ENCODE data around the gene FCGR1A. TPM values are rescaled to one million over a fixed set of nuclear protein-coding genes. Genes with fewer than 3 reads are reported as not detected.
"Not testable (repeated sequence)": the region's sequence is repeated elsewhere in the genome, so short reads cannot be mapped to it uniquely, and the experiment has no call there.

FCGR1A gene
- total RNA-seq, 1 donor from 2014 or later, result not detected

DNA sequence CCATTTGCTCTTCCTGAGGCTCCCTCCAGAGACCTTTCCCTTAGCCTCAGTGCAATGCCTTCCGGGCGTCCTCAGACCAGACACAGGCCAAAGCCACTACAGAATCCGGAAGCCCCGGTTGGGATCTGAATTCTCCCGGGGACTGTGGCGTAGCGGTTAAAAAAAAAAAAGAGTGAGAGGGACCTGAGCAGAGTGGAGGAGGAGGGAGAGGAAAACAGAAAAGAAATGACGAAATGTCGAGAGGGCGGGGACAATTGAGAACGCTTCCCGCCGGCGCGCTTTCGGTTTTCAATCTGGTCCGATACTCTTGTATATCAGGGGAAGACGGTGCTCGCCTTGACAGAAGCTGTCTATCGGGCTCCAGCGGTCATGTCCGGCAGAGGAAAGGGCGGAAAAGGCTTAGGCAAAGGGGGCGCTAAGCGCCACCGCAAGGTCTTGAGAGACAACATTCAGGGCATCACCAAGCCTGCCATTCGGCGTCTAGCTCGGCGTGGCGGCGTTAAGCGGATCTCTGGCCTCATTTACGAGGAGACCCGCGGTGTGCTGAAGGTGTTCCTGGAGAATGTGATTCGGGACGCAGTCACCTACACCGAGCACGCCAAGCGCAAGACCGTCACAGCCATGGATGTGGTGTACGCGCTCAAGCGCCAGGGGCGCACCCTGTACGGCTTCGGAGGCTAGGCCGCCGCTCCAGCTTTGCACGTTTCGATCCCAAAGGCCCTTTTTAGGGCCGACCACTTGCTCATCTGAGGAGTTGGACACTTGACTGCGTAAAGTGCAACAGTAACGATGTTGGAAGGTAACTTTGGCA is 50.0 kb downstream of the FCGR1A start:
- not testable (repeated sequence) for DNase-seq (ENCODE audit: low read depth in 2 of 2)

DNA sequence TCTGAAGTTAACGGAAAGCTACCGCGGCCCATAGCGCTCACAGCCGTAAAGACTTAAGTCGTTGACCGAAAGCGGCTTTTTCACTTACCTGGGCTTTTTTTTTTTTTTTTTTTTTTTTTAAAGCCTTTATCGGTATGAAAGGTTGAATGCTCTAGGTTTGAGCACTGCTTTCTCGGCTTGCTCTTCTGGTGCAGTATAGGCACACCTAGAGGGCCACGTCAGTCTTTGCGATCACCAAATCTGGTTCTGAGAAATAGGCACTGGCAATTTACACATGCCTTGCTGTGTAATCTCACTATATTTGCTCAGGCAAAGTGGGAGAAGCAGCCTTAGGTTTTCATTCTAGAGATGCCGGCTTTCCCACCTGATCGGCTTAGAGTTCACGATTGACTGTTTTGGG is 50.6 kb downstream of the FCGR1A start:
- not testable (repeated sequence) for DNase-seq (ENCODE audit: low read depth in 2 of 2)

DNA sequence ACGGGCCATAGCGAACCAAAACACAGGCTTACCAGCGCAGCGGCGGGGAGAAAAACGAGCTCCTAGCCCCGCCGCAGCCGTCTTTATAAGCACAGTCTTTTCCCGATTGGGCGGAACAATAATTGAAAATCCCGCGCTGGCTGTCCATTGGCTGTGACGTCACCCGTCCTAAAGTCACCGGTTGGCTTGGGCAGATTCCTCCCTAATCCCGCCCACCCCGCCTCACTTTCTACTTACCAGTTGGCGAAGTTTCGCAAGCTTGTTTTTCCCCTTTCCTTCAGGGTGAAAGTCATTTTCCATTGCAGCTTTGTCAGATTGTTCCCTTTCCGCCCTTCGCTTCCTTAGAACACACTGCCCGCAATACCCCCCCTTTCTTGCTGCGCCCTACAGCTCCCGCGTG is 58.7 kb downstream of the FCGR1A start:
- not testable (repeated sequence) for DNase-seq (ENCODE audit: low read depth in 2 of 2)

Other genes starting within 250 kb of the FCGR1A start
- gene PPIAL4C, start 198.8 kb upstream of the FCGR1A start, total RNA-seq, result not detected in 2 replicates
- gene BOLA1, start 116.9 kb downstream of the FCGR1A start, total RNA-seq, result 5.4 and 7.5 TPM in 2 replicates
- 1.5 and 2.8 TPM in 2 replicates for gene SV2A, start 135.2 kb downstream of the FCGR1A start, total RNA-seq
- 7.5 and 8.3 TPM in 2 replicates for gene SF3B4, start 145.1 kb downstream of the FCGR1A start, total RNA-seq
- gene MTMR11, start 154.2 kb downstream of the FCGR1A start, total RNA-seq, result 0.40 and 0.87 TPM in 2 replicates
- 8.5 and 11.3 TPM in 2 replicates for gene OTUD7B, start 228.0 kb downstream of the FCGR1A start, total RNA-seq

All from lung microvascular endothelial cell (primary cell).